Subcutaneous adipose tissue (tissue), 4 donors: ENCODE data around the gene NAP1L4. TPM values are rescaled to one million over a fixed set of nuclear protein-coding genes. Genes with fewer than 3 reads are reported as not detected.

Experiments
- total RNA-seq, 4 donors: library from RNA; depleted of rRNA; stranded (reverse); fragments of >200 nt; gene quantifications; one replicate each; pipeline ENCODE4 v1.1.0, GENCODE V29; 2016
- TF ChIP-seq, protein P1 (sequence below): fragments of 450-650 bp; IDR thresholded peaks from one replicate; pipeline ENCODE4 v1.5.1; 2016; ENCODE audit warnings: low read depth, mild to moderate bottlenecking, control low read depth, antibody characterized with exemption, moderate library complexity

NAP1L4 gene
- total RNA-seq, 4 donors from 2014 or later = 92.3 to 108 (median 94.9) TPM

DNA sequence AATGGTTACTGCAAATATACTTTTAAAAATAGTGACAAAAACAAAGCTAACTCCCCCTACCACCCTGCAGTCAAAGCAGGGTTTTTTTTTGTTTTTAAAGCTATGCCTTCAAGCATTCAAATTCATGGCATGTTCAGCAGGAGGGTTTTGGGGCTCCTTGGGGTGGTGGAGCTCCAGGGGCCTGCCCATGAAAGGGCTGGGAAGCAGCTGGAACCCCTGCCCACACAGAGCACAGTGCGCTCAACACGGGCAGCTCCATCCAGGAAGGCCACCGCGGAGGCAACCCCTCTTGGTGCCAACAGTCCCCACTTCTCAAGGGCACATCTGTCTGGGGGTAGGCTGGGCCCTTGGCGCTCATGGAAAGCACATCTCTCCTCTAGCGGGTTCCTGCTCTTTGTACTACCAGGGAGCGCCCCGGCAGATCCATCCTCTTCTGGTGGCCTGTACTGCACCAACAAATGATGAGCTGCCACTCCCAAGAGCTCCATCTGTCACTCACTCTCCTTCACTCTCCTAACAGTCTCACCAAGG is 46.3 kb downstream of the NAP1L4 start:
- TF ChIP-seq, protein P1, sequence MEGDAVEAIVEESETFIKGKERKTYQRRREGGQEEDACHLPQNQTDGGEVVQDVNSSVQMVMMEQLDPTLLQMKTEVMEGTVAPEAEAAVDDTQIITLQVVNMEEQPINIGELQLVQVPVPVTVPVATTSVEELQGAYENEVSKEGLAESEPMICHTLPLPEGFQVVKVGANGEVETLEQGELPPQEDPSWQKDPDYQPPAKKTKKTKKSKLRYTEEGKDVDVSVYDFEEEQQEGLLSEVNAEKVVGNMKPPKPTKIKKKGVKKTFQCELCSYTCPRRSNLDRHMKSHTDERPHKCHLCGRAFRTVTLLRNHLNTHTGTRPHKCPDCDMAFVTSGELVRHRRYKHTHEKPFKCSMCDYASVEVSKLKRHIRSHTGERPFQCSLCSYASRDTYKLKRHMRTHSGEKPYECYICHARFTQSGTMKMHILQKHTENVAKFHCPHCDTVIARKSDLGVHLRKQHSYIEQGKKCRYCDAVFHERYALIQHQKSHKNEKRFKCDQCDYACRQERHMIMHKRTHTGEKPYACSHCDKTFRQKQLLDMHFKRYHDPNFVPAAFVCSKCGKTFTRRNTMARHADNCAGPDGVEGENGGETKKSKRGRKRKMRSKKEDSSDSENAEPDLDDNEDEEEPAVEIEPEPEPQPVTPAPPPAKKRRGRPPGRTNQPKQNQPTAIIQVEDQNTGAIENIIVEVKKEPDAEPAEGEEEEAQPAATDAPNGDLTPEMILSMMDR = no peak

DNA sequence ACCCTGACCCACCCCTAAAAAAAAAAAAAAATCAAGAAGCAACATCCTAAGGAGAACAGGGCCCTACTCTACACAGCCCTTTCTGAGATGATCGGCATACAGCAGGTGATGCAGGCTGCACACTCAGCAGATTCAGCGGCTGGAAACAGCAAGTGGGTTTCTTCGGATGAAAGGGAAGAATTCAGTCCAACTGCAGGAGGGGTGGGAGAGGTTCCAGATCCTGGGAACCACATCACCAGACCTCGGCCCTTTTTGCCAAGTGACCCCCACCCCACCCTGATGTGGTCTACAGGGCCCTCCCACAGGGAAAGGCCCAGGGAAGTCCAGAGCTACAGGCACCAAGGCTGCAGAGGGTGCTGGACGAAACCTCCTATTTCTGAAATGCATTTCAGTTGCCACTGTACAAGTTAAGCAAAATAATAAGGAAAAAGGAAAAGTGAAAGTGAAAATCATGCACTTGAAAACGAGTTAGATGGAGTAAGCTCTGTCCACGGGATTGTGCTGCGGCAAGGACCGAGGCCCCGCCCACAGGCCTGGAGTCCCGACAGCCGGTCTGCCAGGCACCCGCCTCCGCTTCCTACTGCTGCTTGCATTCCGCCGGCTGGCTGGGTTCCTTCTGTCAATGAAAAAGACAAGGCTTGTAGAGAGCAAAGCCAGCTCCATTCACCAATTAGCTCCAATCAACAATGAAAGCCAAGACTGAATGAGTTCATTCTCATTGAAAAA is 46.9 kb downstream of the NAP1L4 start:
- TF ChIP-seq, protein P1 = no peak

DNA sequence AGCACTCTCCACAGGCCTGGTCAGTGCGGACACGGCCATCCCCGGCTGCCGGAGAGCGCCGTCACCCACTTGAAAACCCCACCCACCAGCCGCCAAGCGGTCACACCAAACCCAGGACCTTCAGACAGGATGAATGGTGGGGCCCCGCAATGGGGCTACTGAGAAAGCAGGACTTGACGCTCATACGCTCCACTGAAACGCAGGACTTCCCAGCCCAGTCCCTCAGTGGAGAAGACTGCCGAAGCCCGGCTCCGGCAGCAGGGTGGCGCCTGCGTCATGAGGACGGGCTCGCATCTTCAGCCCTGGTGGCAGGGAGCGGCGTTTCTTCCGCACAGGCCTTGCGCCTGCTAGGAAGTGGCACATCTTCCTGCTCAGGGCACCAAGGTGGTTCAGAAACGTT is 47.6 kb downstream of the NAP1L4 start:
- TF ChIP-seq, protein P1 = no peak

- TF ChIP-seq, protein P1 = no peak
Measured at GRCh38 chr11:2943711-2944118, 48.4 kb downstream of the NAP1L4 start.

DNA sequence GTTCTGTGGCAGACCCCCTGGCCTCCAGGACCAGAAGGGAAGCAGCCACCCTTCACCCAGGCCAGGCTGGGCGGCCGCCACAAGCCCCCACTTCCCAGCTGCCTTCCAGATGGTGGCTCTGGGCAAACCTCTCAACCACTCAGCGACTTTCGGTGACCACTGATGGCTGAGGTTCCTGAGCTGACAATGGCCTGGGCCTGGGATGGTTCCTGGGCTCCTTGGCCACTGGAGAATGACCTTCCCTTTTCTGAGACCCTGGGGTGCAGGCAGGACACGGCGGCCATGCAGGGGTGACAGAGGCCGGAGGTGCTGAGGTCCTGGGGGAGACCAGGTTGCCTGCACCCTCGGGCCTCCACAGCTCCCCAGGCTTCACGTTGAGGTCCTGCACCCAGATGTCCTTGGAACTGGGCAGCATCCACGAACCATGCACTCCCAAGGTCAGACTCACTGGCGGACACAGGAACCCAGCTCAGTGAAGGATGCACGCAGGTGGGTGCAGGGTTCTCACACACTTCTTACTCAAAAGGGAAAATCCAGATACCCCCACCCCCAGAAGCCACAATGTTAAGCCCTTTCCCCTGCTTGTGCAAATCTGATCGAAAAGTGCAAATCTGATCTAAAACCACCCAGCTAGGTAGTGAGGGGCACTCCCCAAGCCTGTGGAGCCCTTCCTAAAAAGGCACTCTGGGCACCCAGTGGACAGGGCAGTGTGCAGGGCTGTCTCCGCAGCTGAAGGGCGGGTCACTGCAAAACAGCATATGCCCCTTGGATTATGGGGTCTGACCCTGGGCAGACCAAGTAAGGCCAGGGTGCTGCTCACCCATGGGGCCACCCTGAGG is 49.0 kb downstream of the NAP1L4 start:
- TF ChIP-seq, protein P1 = no peak

DNA sequence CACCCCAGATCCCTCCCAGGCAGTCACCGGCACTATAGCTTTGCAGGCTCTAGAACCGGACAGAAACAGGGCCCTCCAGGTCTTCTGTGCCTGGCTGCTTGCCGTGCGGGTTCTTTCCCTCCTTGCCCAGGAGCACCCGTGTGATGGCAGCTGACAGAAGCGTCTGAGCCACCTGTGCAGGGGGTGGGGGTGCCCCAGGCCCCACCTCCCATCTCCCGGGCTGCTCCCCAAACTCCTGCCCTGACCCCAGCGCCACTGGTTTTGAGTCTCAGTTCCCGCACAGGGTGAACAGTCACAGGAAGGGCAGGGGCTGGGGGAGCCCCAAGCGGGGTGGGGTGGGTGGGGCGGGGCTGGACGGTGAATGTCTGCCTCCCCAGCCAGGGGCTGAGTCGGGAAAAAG is 49.7 kb downstream of the NAP1L4 start:
- TF ChIP-seq, protein P1 = no peak
